SK-N-SH (cell line): ENCODE results near the gene RFX7. TPM values are rescaled to one million over a fixed set of nuclear protein-coding genes. Genes with fewer than 3 reads are reported as not detected.

Source experiments
- CTCF ChIA-PET: fragments of 300-600, 350-600 bp; formaldehyde crosslinking; extraction: SDS; loops from one replicate; lab custom pipeline; 2021; lab: Yijun Ruan, JAX
- POLR2A ChIA-PET: fragments of 350-600 bp; sonication (Branson Sonifier 250); formaldehyde crosslinking; extraction: SDS; loops from one replicate; lab custom pipeline; 2020; ENCODE audit warnings: antibody characterized with exemption, inconsistent platforms; lab: Yijun Ruan, JAX
- DNase-seq: peaks from one replicate; pipeline ENCODE4 v3.0.0; 2012
- H2AFZ ChIP-seq: fragments of 200-600 bp; sonication (generic); 2 replicates; pipeline ENCODE4 v1.8.1; 2016; ENCODE audit warnings: antibody characterized with exemption, mild to moderate bottlenecking, low read depth
- H3F3A ChIP-seq: fragments of 200-600 bp; sonication (generic); replicated peaks from 2 replicates; pipeline ENCODE3; 2016; ENCODE audit warnings: antibody characterized with exemption, mild to moderate bottlenecking; ENCODE audit not compliant: insufficient read depth
- H3K27ac ChIP-seq, 2 experiments: fragments of 200-500 bp in 1 of 2; fragments of 200-600 bp in 1 of 2; sonication (Bioruptor generic) in 1 of 2; sonication (generic), shearing (Covaris generic) in 1 of 2; 2 replicates each; pipeline versions ENCODE4 v1.5.1 to v1.6.1; 2014 to 2016; ENCODE audit warnings: low read depth in 2 of 2, inconsistent platforms in 1 of 2, low read length in 1 of 2, mild to moderate bottlenecking in 1 of 2, mixed read lengths in 1 of 2
- H3K27me3 ChIP-seq: fragments of 200-600 bp; sonication (generic), shearing (Covaris generic); 2 replicates; pipeline ENCODE4 v1.6.1; 2016; ENCODE audit warnings: mixed run types; ENCODE audit not compliant: insufficient read depth
- H3K36me3 ChIP-seq, 2 experiments: fragments of 200-500 bp in 1 of 2; fragments of 200-600 bp in 1 of 2; sonication (Bioruptor generic) in 1 of 2; sonication (generic) in 1 of 2; replicated peaks in 1 of 2; 2 replicates each; pipeline versions ENCODE3 to v1.5.1; 2014 to 2016; ENCODE audit warnings: low read length in 1 of 2, mild to moderate bottlenecking in 1 of 2; ENCODE audit not compliant: insufficient read depth in 2 of 2, control insufficient read depth in 1 of 2
- H3K4me1 ChIP-seq, 2 experiments: fragments of 200-500 bp in 1 of 2; fragments of 200-600 bp in 1 of 2; sonication (Bioruptor generic) in 1 of 2; sonication (generic), shearing (Covaris generic) in 1 of 2; 2 replicates each; pipeline versions ENCODE4 v1.5.1 to v1.6.1; 2014 to 2016; ENCODE audit warnings: low read depth in 1 of 2, low read length in 1 of 2, mixed run types in 1 of 2; ENCODE audit not compliant: insufficient read depth in 2 of 2, control insufficient read depth in 1 of 2
- H3K4me2 ChIP-seq: fragments of 200-600 bp; sonication (generic), shearing (Covaris generic); 2 replicates; pipeline ENCODE4 v1.6.1; 2017; ENCODE audit warnings: mixed run types
- H3K4me3 ChIP-seq, 2 experiments: fragments of 200-500 bp in 1 of 2; fragments of 200-600 bp in 1 of 2; sonication (Bioruptor generic) in 1 of 2; sonication (generic), shearing (Covaris generic) in 1 of 2; 2 replicates each; pipeline versions ENCODE4 v1.5.1 to v1.8.1; 2014 to 2016; ENCODE audit warnings: low read depth in 2 of 2, inconsistent platforms in 1 of 2, low read length in 1 of 2, mild to moderate bottlenecking in 1 of 2, mixed read lengths in 1 of 2, moderate library complexity in 1 of 2
- H3K79me2 ChIP-seq: fragments of 200-600 bp; sonication (generic); 2 replicates; pipeline ENCODE4 v1.8.1; 2017; ENCODE audit warnings: mild to moderate bottlenecking; ENCODE audit not compliant: insufficient read depth
- H3K9ac ChIP-seq: fragments of 200-600 bp; sonication (generic); 2 replicates; pipeline ENCODE4 v1.6.1; 2017; ENCODE audit warnings: mixed run types
- H3K9me2 ChIP-seq: fragments of 200-600 bp; sonication (generic); 2 replicates; pipeline ENCODE4 v1.6.1; 2017; ENCODE audit warnings: mixed run types
- H3K9me3 ChIP-seq: fragments of 200-600 bp; sonication (generic); 2 replicates; pipeline ENCODE4 v1.6.1; 2017; ENCODE audit warnings: mixed run types, mild to moderate bottlenecking, moderate library complexity
- H4K20me1 ChIP-seq: fragments of 200-600 bp; sonication (generic); 2 replicates; pipeline ENCODE4 v1.6.1; 2017; ENCODE audit warnings: mild to moderate bottlenecking, mixed run types; ENCODE audit not compliant: insufficient read depth
- EP300 ChIP-seq, 2 experiments: IDR thresholded peaks; 2 replicates each; pipeline versions ENCODE4 v1.4.0 to v1.6.1; 2012; ENCODE audit warnings: borderline replicate concordance in 1 of 2, low read depth in 1 of 2, low read length in 1 of 2
- EZH2phosphoT487 ChIP-seq: fragments of 200-600 bp; sonication (generic); IDR thresholded peaks from 2 replicates; pipeline ENCODE4 v1.6.1; 2017; ENCODE audit warnings: low read depth, mixed run types, mild to moderate bottlenecking, antibody characterized with exemption, moderate library complexity, borderline replicate concordance
- FOXJ3 ChIP-seq: sonication (generic); formaldehyde crosslinking; IDR thresholded peaks from 2 replicates; pipeline ENCODE4 v1.5.1; 2020; ENCODE audit warnings: mild to moderate bottlenecking, missing genetic modification reagents
- NRF1 ChIP-seq: IDR thresholded peaks from 2 replicates; pipeline ENCODE4 v1.6.1; 2012; ENCODE audit warnings: low read depth, mild to moderate bottlenecking, low read length
- POLR2AphosphoS5 ChIP-seq: IDR thresholded peaks from 2 replicates; pipeline ENCODE4 v1.6.1; 2012; ENCODE audit warnings: low read depth, low read length
- RFX5 ChIP-seq: IDR thresholded peaks from 2 replicates; pipeline ENCODE4 v1.6.1; 2012; ENCODE audit warnings: mild to moderate bottlenecking, improper control_type of control experiment, low read length
- whole genome bisulfite sequencing: methylation state at CpG from one replicate; pipeline ENCODE4 v1.1.6; 2017; ENCODE audit warnings: low lambda C conversion rate; 5-methylcytosine and 5-hydroxymethylcytosine counted together
- polyA plus RNA-seq, 3 experiments: library from polyadenylated mRNA; depleted of rRNA; stranded (reverse); fragments of >200 nt; gene quantifications; 2 replicates each; pipeline ENCODE4 v1.2.3, GENCODE V29; 2012
- TF ChIP-seq, protein P1 (sequence below): IDR thresholded peaks from 2 replicates; pipeline ENCODE4 v1.4.0; 2012; ENCODE audit warnings: low read depth
- TF ChIP-seq, protein P2 (sequence below): IDR thresholded peaks from 2 replicates; pipeline ENCODE4 v1.4.0; 2012; ENCODE audit warnings: low read depth, borderline replicate concordance
- TF ChIP-seq, protein P3 (sequence below): IDR thresholded peaks from 2 replicates; pipeline ENCODE4 v1.6.1; 2012; ENCODE audit warnings: mild to moderate bottlenecking, low read depth, low read length, moderate library complexity
- TF ChIP-seq, protein P4 (sequence below): fragments of 200-600 bp; sonication (generic); IDR thresholded peaks from 2 replicates; pipeline ENCODE4 v1.6.1; 2017; ENCODE audit warnings: antibody characterized with exemption, mild to moderate bottlenecking, moderate library complexity

Gene RFX7
- polyA plus RNA-seq, 1 of the 3 experiments (the other 2 are of a cell fraction), result 2.7 TPM

DNA sequence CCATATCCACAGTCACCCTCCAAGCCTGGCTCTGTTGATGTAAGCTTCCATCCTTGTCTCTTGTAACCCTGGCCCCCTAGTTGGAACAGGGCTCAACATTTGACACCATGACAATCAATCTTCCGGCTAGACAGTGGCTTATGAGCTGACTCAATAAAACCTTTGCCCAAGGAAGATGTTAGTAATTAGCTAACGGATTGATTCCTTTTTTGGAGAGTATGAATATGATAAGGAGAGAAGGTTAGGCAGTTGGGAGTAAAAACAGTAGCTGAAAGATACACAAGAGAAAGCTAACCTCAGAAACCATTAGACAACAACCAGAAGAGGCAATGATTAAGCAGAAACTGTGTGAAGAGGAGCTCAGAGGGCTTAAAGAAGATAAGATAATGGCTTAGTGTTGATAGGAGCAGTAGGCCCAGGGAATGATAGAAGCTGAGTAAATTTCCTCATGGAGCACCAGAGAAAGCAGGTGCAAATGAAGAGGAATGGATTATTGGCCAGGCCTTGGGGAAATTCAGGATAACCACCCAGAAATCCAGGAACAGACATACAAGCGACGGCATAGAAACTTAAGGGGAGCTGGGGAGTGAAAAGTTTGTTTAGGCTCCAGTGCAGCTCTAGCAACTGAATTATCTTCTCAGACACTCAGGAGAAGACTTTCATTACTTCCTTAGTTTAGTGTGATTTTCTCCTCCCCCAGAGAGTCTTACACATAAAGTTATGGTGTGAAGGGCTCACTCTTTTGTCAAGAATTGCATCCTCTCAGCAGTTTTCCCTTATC is 7.8 kb upstream of the RFX7 start:
- H3K36me3 ChIP-seq, result no peaks in the 10 kb centered on the region
- no peak overlapping the region for H2AFZ ChIP-seq
- no peaks in the 10 kb centered on the region for H3K9me2 ChIP-seq
- no peak overlapping the region for H3K4me3 ChIP-seq
- H3K9ac ChIP-seq, result no peak overlapping the region
- ChIA-PET POLR2A (interaction anchor here (0.6 kb wide), 1 partner anchor 671 kb away, joined by 4 read pairs; no protein-coding TSS in a partner anchor), CTCF (interaction anchor here (0.9 to 7.7 kb wide), 4 partner anchors 9 to 182 kb away, joined by 3 to 77 read pairs (median 4); no protein-coding TSS in a partner anchor)
- H3F3A ChIP-seq, result no peaks in the 10 kb centered on the region
- 91% methylated on average over 4 of the region's 4 CpGs for WGBS
- no peaks in the 10 kb centered on the region; the same call in 1 of the 2 replicates for H3K79me2 ChIP-seq
- no peaks in the 10 kb centered on the region for H4K20me1 ChIP-seq
- H3K27ac ChIP-seq, result peak overlapping the region in 1 of 2 experiments; percentile 20; a peak in 1 of 4 replicates
- no peak for DNase-seq
- H3K9me3 ChIP-seq, result no peaks in the 10 kb centered on the region
- H3K27me3 ChIP-seq, result no peaks in the 10 kb centered on the region
- TF ChIP-seq, protein P1, sequence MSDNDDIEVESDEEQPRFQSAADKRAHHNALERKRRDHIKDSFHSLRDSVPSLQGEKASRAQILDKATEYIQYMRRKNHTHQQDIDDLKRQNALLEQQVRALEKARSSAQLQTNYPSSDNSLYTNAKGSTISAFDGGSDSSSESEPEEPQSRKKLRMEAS, result no peak
- TF ChIP-seq, protein P2, sequence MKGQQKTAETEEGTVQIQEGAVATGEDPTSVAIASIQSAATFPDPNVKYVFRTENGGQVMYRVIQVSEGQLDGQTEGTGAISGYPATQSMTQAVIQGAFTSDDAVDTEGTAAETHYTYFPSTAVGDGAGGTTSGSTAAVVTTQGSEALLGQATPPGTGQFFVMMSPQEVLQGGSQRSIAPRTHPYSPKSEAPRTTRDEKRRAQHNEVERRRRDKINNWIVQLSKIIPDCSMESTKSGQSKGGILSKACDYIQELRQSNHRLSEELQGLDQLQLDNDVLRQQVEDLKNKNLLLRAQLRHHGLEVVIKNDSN, result no peak
- no peak for TF ChIP-seq NRF1
- TF ChIP-seq, protein P3, sequence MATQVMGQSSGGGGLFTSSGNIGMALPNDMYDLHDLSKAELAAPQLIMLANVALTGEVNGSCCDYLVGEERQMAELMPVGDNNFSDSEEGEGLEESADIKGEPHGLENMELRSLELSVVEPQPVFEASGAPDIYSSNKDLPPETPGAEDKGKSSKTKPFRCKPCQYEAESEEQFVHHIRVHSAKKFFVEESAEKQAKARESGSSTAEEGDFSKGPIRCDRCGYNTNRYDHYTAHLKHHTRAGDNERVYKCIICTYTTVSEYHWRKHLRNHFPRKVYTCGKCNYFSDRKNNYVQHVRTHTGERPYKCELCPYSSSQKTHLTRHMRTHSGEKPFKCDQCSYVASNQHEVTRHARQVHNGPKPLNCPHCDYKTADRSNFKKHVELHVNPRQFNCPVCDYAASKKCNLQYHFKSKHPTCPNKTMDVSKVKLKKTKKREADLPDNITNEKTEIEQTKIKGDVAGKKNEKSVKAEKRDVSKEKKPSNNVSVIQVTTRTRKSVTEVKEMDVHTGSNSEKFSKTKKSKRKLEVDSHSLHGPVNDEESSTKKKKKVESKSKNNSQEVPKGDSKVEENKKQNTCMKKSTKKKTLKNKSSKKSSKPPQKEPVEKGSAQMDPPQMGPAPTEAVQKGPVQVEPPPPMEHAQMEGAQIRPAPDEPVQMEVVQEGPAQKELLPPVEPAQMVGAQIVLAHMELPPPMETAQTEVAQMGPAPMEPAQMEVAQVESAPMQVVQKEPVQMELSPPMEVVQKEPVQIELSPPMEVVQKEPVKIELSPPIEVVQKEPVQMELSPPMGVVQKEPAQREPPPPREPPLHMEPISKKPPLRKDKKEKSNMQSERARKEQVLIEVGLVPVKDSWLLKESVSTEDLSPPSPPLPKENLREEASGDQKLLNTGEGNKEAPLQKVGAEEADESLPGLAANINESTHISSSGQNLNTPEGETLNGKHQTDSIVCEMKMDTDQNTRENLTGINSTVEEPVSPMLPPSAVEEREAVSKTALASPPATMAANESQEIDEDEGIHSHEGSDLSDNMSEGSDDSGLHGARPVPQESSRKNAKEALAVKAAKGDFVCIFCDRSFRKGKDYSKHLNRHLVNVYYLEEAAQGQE, result no peak
- H3K4me1 ChIP-seq, result peaks cover 0 to 3% of the 10 kb centered on the region in 2 experiments; a peak in 2 of 4 replicates
- no peak overlapping the region for H3K4me2 ChIP-seq

DNA sequence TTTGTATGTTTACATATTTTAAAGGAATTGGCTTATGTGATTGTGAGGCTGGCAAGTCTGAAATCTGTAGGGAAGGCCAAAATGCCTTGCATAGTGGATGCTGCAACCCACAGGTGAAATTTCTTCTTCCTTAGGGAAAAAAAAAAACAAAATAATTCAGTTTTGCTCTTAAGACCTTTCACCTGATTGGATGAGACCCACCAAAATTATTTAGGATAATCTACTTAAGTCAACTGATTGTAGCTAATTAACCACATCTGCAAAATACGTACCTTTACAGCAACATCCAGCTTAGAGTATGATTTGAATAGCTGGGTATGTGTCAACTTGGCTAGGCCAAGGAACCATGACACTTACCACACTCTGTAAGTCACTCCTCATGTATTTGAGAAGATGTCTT is 6.9 kb upstream of the RFX7 start:
- Histone ChIP-seq H2AFZ (no peak overlapping the region), H3K4me2 (no peak overlapping the region), H3F3A (peaks cover 2% of the 10 kb centered on the region), H3K36me3 (no peaks in the 10 kb centered on the region), H3K4me1 (peaks cover 2 to 6% of the 10 kb centered on the region in 2 experiments; a peak in 3 of 4 replicates), H3K27me3 (no peaks in the 10 kb centered on the region), H3K9me3 (no peaks in the 10 kb centered on the region), H3K27ac (no peak overlapping the region), H4K20me1 (no peaks in the 10 kb centered on the region), H3K9ac (no peak overlapping the region), H3K4me3 (no peak overlapping the region), H3K79me2 (no peaks in the 10 kb centered on the region; the same call in 1 of the 2 replicates), H3K9me2 (no peaks in the 10 kb centered on the region)
- DNase-seq, result no peak
- ChIA-PET CTCF (interaction anchor here (0.6 to 7.7 kb wide), 5 partner anchors 10 to 353 kb away, joined by 3 to 77 read pairs (median 3); no protein-coding TSS in a partner anchor), POLR2A (no interaction called here)
- 93% methylated on average over 1 of the region's 1 CpG for WGBS
- TF ChIP-seq, protein P3, result no peak
- TF ChIP-seq POLR2AphosphoS5 (no peak), EP300 (IDR thresholded peaks at IDR 0.05; ENCODE audit: borderline replicate concordance in 1 of 2, low read depth in 1 of 2, low read length in 1 of 2) (no peak), FOXJ3 (CRISPR knock-in tag) (no peak), EZH2phosphoT487 (no peak), RFX5 (no peak)
- TF ChIP-seq, protein P4, sequence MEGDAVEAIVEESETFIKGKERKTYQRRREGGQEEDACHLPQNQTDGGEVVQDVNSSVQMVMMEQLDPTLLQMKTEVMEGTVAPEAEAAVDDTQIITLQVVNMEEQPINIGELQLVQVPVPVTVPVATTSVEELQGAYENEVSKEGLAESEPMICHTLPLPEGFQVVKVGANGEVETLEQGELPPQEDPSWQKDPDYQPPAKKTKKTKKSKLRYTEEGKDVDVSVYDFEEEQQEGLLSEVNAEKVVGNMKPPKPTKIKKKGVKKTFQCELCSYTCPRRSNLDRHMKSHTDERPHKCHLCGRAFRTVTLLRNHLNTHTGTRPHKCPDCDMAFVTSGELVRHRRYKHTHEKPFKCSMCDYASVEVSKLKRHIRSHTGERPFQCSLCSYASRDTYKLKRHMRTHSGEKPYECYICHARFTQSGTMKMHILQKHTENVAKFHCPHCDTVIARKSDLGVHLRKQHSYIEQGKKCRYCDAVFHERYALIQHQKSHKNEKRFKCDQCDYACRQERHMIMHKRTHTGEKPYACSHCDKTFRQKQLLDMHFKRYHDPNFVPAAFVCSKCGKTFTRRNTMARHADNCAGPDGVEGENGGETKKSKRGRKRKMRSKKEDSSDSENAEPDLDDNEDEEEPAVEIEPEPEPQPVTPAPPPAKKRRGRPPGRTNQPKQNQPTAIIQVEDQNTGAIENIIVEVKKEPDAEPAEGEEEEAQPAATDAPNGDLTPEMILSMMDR, result no peak
- TF ChIP-seq, protein P2, result no peak
